ENCODE data around the gene CNOT3. TPM values are rescaled to one million over a fixed set of nuclear protein-coding genes. Genes with fewer than 3 reads are reported as not detected.

The CNOT3 gene
- total and polyA plus RNA-seq, 9 of the 15 experiments (the other 6 are each of a cell fraction or from before 2014, with no cell fraction given) = 0.27 to 60.4 (median 9.9) TPM

- TF ChIP-seq COPS2 (conservative IDR thresholded peaks at IDR 0.05) (no peak), KLF16 (IDR thresholded peaks at IDR 0.05) (no peak), CBX1 (IDR thresholded peaks at IDR 0.05; ENCODE audit: low read depth) (0 out of 2 replicates have a peak, but pooled peaks have one; percentile 16), CTBP1 (IDR thresholded peaks at IDR 0.05; ENCODE audit: borderline replicate concordance) (peak; percentile 59), CEBPG (CRISPR knock-in tag; IDR thresholded peaks at IDR 0.05) (no peak), CEBPG (tag; conservative IDR thresholded peaks at IDR 0.05 in 1 of 2, IDR thresholded peaks at IDR 0.05 in 1 of 2) (no peak), ZNF707 (CRISPR knock-in tag; conservative IDR thresholded peaks at IDR 0.05) (no peak), MAX (CRISPR knock-in tag; IDR thresholded peaks at IDR 0.05) (peak; percentile 15; the same call in 1 of the 2 replicates), PYGO2 (tag; IDR thresholded peaks at IDR 0.05) (no peak), PRMT5 (CRISPR knock-in tag; IDR thresholded peaks at IDR 0.05) (no peak), TSC22D4 (tag; IDR thresholded peaks at IDR 0.05) (no peak), KDM1A (IDR thresholded peaks at IDR 0.05) (no peak), ZNF511 (CRISPR knock-in tag; IDR thresholded peaks at IDR 0.05) (peak; percentile 25; the same call in 1 of the 2 replicates), ZFP91 (CRISPR knock-in tag; IDR thresholded peaks at IDR 0.05) (0 out of 2 replicates have a peak, but pooled peaks have one; percentile 33), MITF (IDR thresholded peaks at IDR 0.05) (no peak), DACH1 (IDR thresholded peaks at IDR 0.05; ENCODE audit: partially characterized antibody) (no peak), PHF8 (IDR thresholded peaks at IDR 0.05; ENCODE audit: borderline replicate concordance, low read length) (peak; percentile 77; the same call in 1 of the 2 replicates), NR2C2 (CRISPR knock-in tag; IDR thresholded peaks at IDR 0.05) (0 out of 2 replicates have a peak, but pooled peaks have one; percentile 38), NR2C2 (tag; IDR thresholded peaks at IDR 0.05) (no peak), IRF2 (CRISPR knock-in tag; IDR thresholded peaks at IDR 0.05) (no peak), HMGN3 (IDR thresholded peaks at IDR 0.05; ENCODE audit: borderline replicate concordance, extremely low read depth, insufficient read length, low read depth, low read length) (peak; percentile 88), YBX1 (IDR thresholded peaks at IDR 0.05) (no peak), ZKSCAN1 (IDR thresholded peaks at IDR 0.05; ENCODE audit: low read depth, low read length) (0 out of 2 replicates have a peak, but pooled peaks have one; percentile 46), BHLHE40 (IDR thresholded peaks at IDR 0.05; ENCODE audit: low read length) (0 out of 2 replicates have a peak, but pooled peaks have one; percentile 2), EP300 (IDR thresholded peaks at IDR 0.05; ENCODE audit: low read length) (no peak), ERF (CRISPR knock-in tag; IDR thresholded peaks at IDR 0.05) (0 out of 2 replicates have a peak, but pooled peaks have one; percentile 39)
Measured at GRCh38 chr19:54191011-54191810, 53.6 kb downstream of the CNOT3 start, which contains the start of gene TSEN34 (continued).

All from K562 (cell line).